Stimulated activated CD4-positive, alpha-beta T cell treated with anti-CD3 and anti-CD28 coated beads, TNF-alpha, amount 100 ng/mL, for 48 hours (primary cell): Measurements from ENCODE around the gene PDS5B.

ENCODE experiments used
- DNase-seq, 3 donors: peaks; one replicate each; pipeline ENCODE4 v3.0.0-alpha.2; 2020; ENCODE audit warnings: low read depth in 3 of 3

Gene PDS5B

DNA sequence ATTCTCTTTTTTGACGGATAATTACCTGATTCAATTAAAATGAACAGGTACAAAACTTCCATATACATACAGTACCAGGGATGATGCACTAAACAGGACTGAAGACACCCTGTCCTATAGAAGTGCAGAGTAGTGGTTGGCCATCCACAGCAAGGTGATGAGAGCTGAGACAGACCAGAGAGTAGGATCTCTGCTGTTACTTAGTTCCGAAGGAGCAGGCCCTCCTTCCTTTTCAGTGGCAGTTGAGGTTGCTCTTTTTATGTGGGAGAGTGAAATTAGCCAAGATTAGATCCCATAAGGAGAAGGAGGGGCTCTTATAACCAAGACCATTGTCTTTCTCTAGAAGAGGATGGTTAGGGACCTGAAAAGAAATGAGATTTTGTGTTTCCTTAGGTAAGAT is 4.0 kb downstream of the PDS5B start:
- DNase-seq: no peak

DNA sequence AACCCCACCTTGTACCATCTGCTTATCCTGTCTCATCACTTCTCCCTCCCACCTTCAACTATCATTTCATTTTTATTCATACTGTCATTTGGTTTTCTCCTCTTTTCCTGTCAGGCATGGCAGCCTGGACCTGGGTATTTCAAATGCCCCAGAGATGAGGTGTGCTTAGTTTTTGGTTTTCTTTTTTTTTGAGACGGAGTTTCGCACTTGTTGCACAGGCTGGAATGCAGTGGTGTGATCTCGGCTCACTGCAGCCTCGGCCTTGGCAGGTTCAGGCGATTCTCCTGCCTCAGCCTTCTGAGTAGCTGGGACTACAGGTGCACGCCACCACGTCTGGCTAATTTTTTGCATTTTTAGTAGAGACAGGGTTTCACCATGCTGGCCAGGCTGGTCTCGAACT is 5.8 kb downstream of the PDS5B start:
- DNase-seq: no peak

DNA sequence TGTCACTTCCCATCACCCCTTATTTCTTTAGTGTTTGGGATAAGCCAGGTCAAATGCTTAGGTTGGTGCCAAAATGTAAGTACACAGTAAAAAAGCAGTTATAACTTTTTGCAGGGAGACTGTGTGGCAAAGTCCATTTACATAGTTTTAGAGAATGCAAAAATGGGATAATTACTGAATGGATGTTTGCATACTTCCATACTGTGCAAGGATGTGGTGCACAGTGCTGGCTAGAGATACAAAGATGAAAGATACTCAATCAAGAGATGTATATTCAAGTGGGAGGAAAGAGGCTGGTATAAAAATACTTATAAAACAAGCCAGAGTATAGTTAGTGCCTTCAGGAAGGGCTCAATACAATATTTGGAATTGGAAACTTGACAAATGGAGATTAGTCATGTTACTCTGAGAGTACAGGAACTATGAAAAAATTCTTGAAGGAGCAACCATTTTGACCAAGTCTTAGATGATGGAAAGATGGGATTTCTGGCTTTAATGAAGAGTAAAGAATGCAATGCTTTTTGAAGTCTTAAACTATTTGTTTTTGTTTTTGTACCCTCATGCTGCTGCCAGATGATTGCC is 8.0 kb downstream of the PDS5B start:
- no peak for DNase-seq

DNA sequence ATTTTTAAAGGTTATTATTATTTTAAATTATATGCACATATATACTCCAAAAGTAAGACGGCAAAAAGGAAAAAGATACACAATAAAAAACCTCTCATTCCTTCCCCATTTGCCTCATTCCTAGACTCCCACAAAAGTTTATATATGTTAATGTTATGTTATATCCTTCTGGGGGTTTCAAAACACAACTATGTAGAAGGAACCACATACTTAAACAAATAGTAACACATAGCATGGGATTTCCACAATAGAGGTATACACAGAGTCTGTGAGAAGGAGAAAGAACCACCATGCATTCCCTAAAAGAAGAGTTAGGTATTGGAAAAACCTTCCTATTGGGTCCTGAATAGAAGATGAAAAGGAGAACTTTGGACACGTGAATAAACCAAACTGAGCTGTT is 9.1 kb downstream of the PDS5B start:
- no peak for DNase-seq

DNA sequence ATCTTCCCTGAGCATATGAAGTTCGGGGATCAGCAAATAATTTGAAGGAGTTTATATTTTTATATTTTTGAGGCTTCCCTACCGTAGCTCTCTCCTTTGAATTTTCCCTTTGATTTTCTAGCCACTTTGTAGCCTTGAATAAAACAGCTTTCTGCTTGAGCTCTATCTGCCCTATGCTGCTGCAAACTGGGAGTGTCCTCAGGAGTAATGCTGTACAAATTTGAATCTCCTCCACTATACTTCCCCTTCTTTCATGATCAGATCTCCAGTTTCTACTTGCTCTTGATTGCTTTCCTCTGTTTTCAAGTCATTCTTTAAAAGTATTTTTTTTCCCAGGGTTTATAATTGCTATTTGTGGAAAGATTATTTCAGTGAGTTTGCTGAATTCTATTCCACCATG is 14.6 kb downstream of the PDS5B start:
- no peak for DNase-seq

DNA sequence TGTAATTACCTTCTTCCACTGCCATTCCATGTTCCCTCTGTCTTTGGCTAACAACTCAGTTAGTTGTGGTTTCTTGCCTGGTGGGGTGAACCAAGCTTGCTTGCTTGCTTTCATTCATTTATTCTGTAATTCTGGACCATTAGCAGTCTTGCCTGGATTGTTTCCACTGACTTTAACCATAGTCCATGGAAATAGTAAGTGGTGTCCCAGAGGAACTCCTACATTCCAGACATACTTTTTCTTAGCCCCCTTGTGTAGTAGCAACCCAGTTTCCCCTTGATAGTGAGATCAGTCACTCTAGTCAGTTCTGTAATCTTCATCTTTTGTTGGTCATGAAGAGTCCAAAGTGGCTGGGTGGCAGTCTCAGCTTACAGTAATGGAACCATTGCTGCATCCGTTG is 23.2 kb downstream of the PDS5B start:
- DNase-seq: no peak

DNA sequence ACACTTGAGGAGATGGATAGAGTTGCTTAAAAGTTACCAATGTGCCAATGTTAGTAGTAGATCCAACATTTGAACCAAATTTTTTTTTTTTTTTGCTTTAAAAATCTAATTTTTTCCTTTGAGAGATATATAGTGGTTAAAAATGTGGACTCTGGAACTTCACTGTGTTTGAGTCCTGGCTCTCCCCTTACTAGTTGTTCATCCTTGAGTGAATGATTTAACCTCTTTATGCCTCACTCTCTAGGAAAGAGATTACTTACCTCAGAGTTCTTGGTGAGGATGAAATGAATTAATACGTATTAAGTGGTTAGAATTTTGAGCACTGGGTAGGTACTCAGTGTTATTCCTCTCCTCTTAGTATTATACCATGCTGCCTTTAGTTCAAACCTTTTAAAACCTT is 24.3 kb downstream of the PDS5B start:
- DNase-seq: no peak

DNA sequence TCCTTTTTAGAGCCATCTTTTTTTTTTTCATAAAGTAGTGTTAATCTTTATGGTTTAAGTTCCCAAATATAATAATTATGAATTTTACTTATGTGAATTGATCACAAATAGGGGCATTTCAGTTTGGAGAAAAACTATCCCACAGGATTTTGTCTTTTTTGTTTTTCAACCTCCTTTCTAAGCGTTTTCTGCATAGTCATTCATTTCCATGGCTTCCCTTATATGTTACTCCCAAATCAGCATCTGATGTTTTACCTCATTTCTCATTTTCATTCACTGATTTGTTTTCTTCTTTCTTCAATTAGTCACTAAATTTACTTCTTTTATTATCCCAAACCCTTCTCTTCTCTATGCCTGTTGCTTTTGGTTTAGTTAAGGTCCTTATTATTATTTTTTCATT is 24.7 kb downstream of the PDS5B start:
- no peak for DNase-seq

- DNase-seq: no peak
These were observed 30.7 kb downstream of the PDS5B start for GRCh38 chr13:32616883-32617511.

GRCh38 chr13:32622827-32623226 is 36.6 kb downstream of the PDS5B start:
- DNase-seq: peak in 2 of 3 donors; percentile 15 to 19

DNA sequence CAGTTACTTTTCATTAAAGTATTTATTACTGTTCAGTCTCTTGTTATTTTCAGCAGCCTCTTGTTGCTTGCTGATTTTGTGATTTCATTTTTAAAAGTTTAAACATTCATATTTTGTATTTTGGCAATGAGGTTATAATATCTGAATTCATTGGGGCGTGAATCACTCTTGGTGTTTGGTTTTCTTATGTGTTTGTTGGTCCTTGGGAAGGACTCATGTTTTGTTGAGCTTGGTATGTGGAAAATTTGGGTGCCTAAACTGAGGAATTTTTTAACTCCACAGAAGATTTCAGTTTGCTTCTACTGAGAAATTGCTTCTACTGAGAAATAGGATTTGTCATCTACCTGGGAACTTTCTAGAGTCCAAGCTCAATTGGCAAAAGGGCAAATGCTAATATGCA is 38.2 kb downstream of the PDS5B start:
- no peak for DNase-seq

DNA sequence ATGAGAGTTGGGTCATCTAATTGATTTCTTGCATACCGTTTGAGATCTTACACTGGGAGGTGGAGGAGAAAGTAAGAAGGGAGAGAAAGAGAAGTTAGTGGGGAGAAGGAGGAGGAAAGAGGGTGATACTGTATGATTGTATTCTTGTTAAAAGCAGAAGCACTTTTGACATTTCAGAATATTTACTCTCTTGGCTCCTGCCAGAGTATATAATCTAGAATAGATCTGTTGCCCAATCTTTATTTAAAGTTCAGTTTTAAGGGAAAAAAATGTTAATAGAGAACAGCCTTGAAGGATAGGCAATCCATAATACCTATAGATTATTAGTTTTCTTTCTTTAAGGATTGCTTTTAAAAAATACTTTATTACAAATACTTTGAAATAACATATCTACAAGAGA is 41.5 kb downstream of the PDS5B start:
- no peak for DNase-seq

- no peak for DNase-seq
These were observed 43.1 kb downstream of the PDS5B start for GRCh38 chr13:32629313-32629712.

GRCh38 chr13:32629866-32630265 is 43.6 kb downstream of the PDS5B start:
- no peak for DNase-seq

GRCh38 chr13:32632343-32632909 is 46.2 kb downstream of the PDS5B start:
- no peak for DNase-seq

DNA sequence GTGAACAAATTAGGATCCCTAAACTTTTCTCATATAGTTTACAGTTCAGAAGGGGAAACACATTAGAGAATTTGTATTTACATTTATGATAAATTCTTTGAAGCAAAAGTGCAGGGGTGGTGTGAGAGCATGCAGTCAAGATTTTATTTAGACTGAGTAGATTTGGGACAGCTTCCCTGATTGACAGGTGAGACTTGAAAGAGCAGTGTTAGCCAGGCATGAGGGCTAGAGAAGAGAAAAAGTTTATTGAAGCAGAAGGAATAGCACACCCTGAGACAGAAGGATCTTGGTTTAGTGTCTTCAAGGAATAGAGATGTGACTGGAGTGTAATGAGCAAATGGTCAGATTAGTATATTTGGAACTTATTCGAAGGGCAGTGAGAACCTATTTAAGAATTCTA is 50.5 kb downstream of the PDS5B start:
- DNase-seq: no peak

DNA sequence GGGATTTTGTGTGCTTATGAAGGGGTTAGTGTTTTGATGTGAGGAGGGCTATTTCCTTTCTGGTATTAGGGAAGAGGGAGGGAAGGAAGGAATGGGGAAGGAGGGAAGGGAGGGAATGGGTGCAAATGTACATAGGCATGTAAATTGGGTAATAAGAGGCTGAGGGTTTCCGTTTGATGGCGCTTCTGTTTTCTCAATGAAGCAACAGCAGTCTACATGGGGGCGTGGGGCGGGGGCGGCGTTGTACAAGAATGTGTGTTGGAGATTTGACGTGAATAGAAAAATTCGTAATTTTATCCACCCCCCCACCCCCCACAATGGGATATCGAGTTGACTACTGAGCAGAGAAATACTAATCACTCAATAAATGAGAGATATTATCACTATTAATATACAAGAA is 52.5 kb downstream of the PDS5B start:
- no peak for DNase-seq

- DNase-seq: peak in 1 of 3 donors; percentile 16
These were observed 53.4 kb downstream of the PDS5B start for GRCh38 chr13:32639502-32640105.

DNA sequence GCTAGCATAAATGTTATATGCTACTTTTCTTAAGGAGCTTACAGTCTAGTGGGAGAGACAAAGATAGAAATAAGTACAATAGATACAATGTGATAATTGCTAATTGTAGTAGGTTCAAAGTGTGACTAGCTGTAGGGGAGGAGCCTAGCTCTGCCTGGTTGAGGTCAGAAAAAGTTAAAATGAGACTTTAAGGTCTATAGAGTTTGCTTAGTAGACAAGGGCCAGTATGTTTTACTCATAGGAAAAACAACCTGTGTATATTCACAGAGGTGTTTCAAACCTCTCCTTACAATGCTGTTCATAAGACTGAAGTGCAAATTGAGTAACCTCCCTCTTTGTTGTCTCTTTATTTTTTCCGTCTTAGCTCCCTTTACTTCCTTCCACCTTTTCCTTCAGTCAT is 56.1 kb downstream of the PDS5B start:
- DNase-seq: no peak

DNA sequence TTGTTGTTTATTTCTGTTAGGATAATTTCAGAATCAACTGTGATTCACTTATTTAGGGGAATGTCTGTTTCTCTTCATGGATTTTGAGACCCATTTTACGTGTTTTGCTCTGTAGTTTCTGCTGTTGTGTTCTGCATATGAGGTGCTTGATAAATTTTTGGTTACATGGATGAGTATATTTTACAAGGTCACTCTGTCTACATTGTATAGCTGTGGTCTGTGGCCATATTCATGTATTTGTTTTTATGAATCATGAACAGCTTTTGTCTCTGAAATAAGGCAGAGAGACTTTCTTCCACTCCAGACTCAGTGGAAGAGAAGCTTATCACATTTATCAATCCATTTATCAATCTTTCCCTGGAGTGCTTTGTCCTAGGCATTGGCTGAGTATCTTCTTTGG is 56.6 kb downstream of the PDS5B start:
- DNase-seq: no peak

GRCh38 chr13:32645854-32646253 is 59.6 kb downstream of the PDS5B start:
- DNase-seq: peak in 2 of 3 donors; percentile 24 to 31

- DNase-seq: no peak
These were observed 61.7 kb downstream of the PDS5B start for GRCh38 chr13:32647926-32648325.

GRCh38 chr13:32650705-32651311 is 64.6 kb downstream of the PDS5B start:
- DNase-seq: peak; percentile 35 to 61 (median 52)
